Choroid plexus epithelial cell (primary cell): ENCODE data around the gene PRPF6.

Experiments
- DNase-seq: peaks from one replicate; pipeline ENCODE4 v3.0.0-alpha.2; 2010; ENCODE audit warnings: low read depth
- H3K4me3 ChIP-seq: 2 replicates; pipeline ENCODE4 v1.5.1; 2011; ENCODE audit warnings: low read depth, mild to moderate bottlenecking, control low read depth, low read length, moderate library complexity
- CTCF ChIP-seq: conservative IDR thresholded peaks from 2 replicates; pipeline ENCODE4 v1.5.1; 2011; ENCODE audit warnings: low read depth, mild to moderate bottlenecking, control low read depth, inconsistent platforms, low read length, moderate library complexity

Gene PRPF6

GRCh38 chr20:63979229-63979556 lies 1.7 kb upstream of the PRPF6 start:
- no peak for TF ChIP-seq CTCF
- H3K4me3 ChIP-seq, result peak overlapping the region; percentile 53
- DNase-seq, result no peak

GRCh38 chr20:63979557-63980316 lies 1.2 kb upstream of the PRPF6 start, which contains the start of gene SAMD10:
SAMD10 (minus strand) TSS chr20:63979642; CDS start chr20:63979467, 175 bp downstream.
- no peak for TF ChIP-seq CTCF
- peak; percentile 68 for DNase-seq

DNA sequence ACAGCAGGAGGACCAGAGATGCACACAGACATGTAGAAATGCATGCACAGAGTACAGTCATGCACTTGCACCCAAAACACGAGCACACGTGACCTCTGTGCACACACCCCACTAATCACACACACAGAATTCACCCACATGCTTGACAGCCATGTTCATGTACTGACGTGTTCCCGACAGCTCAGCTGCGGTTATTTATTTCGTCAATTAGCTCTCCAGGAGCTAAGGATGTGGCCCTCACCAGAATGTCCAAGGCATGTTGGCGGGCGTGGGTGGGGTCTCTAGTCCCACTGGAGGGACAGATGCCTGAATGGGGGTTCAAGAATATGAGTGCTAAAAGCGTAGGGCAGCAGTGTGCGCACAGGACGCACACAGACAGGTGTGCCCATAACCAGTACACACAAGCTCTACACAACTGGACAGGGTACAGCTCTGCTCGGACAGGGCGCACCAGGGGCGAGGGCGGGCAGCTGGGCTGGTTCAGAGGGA lies 571 bp upstream of the PRPF6 start:
- DNase-seq, result no peak
- peak overlapping the region; percentile 41 for H3K4me3 ChIP-seq
- TF ChIP-seq CTCF, result no peak

More at GRCh38 chr20:63979557-63980316, 1.2 kb upstream of the PRPF6 start, which contains the start of gene SAMD10:
- peak within 1 kb of the TSS; percentile 53 for H3K4me3 ChIP-seq

DNA sequence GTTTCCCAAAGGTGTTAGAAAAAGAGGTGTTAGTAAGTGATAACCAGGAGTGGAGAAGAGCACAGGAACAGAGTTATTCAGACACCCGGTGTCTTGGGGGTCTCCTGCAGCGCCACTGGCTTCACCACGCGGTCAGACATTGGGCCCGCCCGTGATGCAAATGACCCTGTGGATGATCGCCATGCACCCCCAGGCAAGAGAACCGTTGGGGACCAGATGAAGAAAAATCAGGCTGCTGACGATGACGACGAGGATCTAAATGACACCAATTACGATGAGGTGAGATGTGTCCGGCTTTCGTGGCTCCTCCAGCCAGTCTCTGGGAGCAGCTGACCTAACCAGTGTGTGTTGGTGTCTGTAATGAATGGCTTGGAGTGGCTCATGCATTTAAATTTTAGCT lies 2.0 kb downstream of the PRPF6 start:
- no peak for TF ChIP-seq CTCF
- no peak for DNase-seq
- H3K4me3 ChIP-seq, result no peak overlapping the region

DNA sequence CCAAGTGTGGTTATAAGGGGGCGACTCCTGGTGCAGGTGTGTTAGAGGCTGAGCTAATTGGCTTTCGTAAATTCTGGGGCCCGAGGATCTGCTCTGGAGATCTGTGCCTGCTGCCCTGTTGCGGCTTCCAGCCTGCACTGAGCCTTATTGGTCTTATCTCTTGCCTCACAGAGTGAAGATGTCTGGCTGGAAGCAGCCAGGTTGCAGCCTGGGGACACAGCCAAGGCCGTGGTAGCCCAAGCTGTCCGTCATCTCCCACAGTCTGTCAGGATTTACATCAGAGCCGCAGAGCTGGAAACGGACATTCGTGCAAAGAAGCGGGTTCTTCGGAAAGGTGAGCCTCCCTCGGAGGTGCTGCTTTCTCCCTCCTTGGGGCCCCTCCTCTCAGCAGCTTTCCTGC lies 20.0 kb downstream of the PRPF6 start:
- no peak for TF ChIP-seq CTCF
- DNase-seq, result no peak
- no peak overlapping the region for H3K4me3 ChIP-seq

- no peak overlapping the region for H3K4me3 ChIP-seq
- no peak for DNase-seq
- TF ChIP-seq CTCF, result no peak
Measured at GRCh38 chr20:64001607-64002011, 20.7 kb downstream of the PRPF6 start.

DNA sequence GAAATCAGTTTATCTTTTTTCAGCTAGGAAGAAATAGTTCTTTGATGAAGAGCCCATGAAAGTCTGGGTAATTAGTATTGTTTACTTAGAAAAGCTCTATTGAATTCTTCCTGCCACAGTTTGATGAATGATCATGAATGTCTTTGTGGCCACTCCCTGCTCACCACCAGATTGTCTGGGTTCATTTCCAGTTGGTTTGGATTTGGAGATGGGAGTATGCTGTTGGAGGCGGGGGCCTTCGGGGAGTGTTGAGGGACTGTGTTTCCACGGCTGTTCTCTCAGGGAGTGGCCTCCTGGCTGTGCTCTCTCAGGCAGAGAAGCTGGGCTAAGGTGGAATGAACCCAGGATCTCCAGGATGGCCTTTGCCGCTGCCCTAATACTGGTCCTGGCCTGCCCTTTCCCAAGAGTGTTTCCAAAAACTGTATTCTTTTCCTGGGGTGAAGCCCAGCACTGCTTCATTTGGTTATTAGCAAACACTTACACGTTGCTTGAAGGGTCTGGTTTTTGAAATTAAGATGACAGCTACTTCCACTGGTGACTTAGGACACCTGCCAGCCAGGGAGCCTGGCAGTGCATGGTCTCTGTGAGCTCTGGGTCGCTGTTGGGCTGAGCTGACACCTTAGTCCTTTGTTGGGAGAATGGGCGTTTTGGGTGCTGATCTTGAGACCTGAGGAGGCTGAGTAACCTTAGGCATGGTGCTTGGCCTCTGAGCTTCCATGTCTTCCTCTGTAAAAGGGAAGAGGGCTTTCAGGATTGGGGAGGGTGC lies 23.2 kb downstream of the PRPF6 start:
- DNase-seq, result no peak
- no peak for TF ChIP-seq CTCF

More for the DNA sequence above, 23.2 kb downstream of the PRPF6 start:
- H3K4me3 ChIP-seq, result no peak overlapping the region
